ENCODE measurements around the gene LRRC17. TPM values are rescaled to one million over a fixed set of nuclear protein-coding genes. Genes with fewer than 3 reads are reported as not detected.
"Not testable (repeated sequence)": the region's sequence is repeated elsewhere in the genome, so short reads cannot be mapped to it uniquely, and the experiment has no call there.

Gene LRRC17
- total RNA-seq, 2 experiments from 2014 or later, result not detected

DNA sequence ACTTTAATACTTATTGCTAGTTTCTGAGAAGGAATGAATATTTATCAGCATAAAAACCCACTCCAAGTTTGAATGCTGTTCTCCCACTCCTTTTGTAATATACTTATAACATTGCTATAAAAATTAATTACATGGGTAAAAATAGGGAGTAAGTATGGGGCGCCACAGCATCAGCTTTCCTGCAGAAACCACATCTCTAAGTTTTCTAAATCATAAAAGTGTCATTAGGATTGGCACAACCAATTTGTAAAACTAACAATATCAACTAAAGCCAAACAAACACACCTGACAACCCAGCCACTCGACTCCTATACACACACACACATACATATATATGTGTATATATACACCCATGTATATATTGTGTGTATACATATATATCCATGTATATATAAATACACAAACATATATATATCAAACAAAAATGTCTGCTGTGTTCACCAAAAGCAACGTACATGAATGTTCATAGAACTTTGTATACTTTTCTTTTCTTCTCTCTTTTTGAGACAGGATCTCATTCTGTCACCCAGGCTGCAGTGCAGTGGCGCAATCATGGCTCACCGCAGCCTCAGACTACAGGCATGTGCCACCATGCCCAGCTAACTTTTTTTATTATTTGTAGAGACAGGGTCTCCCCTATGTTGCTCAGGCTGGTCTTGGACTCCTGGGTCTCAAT, 14.8 kb upstream of the LRRC17 start:
- H3K27ac ChIP-seq (ENCODE audit: low read depth, low read length, poor library complexity, severe bottlenecking), result no peak overlapping the region
- POLR2A ChIA-PET, result no interaction called here
- H3K4me1 ChIP-seq (ENCODE audit: insufficient read depth, low read length, poor library complexity, severe bottlenecking), result no peaks in the 10 kb centered on the region
- BruUV-seq (replicated peaks), result no TSS peak
- no peaks in the 10 kb centered on the region for H3K36me3 ChIP-seq (ENCODE audit: insufficient read depth, low read length)
- no peaks in the 10 kb centered on the region for H3K9me3 ChIP-seq (ENCODE audit: low read length)
- intact Hi-C loops (cut with micrococcal nuclease; ENCODE audit: unreplicated experiment), result no loop called here
- H4K20me1 ChIP-seq (ENCODE audit: insufficient read depth, low read length), result no peaks in the 10 kb centered on the region
- CTCF ChIA-PET (ENCODE audit: unreplicated experiment), result no interaction called here
- no peak for DNase-seq (ENCODE audit: low spot score)
- no peak overlapping the region for H3K4me3 ChIP-seq (ENCODE audit: low read depth, low read length, poor library complexity, severe bottlenecking)
- TF ChIP-seq EZH2phosphoT487 (IDR thresholded peaks at IDR 0.05; ENCODE audit: borderline replicate concordance, low read depth, low read length), result no peak
- TF ChIP-seq, protein P1, sequence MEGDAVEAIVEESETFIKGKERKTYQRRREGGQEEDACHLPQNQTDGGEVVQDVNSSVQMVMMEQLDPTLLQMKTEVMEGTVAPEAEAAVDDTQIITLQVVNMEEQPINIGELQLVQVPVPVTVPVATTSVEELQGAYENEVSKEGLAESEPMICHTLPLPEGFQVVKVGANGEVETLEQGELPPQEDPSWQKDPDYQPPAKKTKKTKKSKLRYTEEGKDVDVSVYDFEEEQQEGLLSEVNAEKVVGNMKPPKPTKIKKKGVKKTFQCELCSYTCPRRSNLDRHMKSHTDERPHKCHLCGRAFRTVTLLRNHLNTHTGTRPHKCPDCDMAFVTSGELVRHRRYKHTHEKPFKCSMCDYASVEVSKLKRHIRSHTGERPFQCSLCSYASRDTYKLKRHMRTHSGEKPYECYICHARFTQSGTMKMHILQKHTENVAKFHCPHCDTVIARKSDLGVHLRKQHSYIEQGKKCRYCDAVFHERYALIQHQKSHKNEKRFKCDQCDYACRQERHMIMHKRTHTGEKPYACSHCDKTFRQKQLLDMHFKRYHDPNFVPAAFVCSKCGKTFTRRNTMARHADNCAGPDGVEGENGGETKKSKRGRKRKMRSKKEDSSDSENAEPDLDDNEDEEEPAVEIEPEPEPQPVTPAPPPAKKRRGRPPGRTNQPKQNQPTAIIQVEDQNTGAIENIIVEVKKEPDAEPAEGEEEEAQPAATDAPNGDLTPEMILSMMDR (conservative IDR thresholded peaks at IDR 0.05; ENCODE audit: low read length), result no peak
- no peak overlapping the region for H2AFZ ChIP-seq (ENCODE audit: low read length)
- no peaks in the 10 kb centered on the region for H3K79me2 ChIP-seq (ENCODE audit: insufficient read depth, low read depth, low read length)
- no peak overlapping the region for H3K4me2 ChIP-seq (ENCODE audit: low read length)
- H3K9me2 ChIP-seq (ENCODE audit: insufficient read depth, low read length), result no peaks in the 10 kb centered on the region

DNA sequence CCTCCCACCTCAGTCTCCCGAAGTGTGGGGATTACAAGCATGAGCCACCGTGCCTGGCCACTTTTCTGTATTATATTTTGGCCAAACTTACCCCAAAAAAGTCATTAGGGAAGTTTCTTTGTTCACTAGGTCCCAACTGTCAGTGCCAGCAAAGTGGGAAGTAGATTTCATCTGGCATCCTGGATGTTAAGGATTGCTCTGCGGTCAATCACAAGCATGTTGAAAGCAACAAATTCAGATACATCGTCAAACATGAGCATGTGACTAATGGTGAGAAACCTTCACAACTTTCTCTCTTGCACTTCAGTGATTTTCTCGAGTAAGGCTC, 14.3 kb upstream of the LRRC17 start:
- no peak overlapping the region for H3K27ac ChIP-seq (ENCODE audit: low read depth, low read length, poor library complexity, severe bottlenecking)
- H3K9me3 ChIP-seq (ENCODE audit: low read length), result no peaks in the 10 kb centered on the region
- H3K79me2 ChIP-seq (ENCODE audit: insufficient read depth, low read depth, low read length), result no peaks in the 10 kb centered on the region
- H3K4me2 ChIP-seq (ENCODE audit: low read length), result no peak overlapping the region
- no peak for TF ChIP-seq EZH2phosphoT487 (IDR thresholded peaks at IDR 0.05; ENCODE audit: borderline replicate concordance, low read depth, low read length)
- TF ChIP-seq, protein P1 (conservative IDR thresholded peaks at IDR 0.05; ENCODE audit: low read length), result no peak
- ChIA-PET POLR2A (no interaction called here), CTCF (ENCODE audit: unreplicated experiment) (no interaction called here)
- intact Hi-C loops (cut with micrococcal nuclease; ENCODE audit: unreplicated experiment), result no loop called here
- H3K4me3 ChIP-seq (ENCODE audit: low read depth, low read length, poor library complexity, severe bottlenecking), result no peak overlapping the region
- no peak for DNase-seq (ENCODE audit: low spot score)
- no peaks in the 10 kb centered on the region for H3K4me1 ChIP-seq (ENCODE audit: insufficient read depth, low read length, poor library complexity, severe bottlenecking)
- no peaks in the 10 kb centered on the region for H3K36me3 ChIP-seq (ENCODE audit: insufficient read depth, low read length)
- H3K9me2 ChIP-seq (ENCODE audit: insufficient read depth, low read length), result no peaks in the 10 kb centered on the region
- BruUV-seq (replicated peaks), result no TSS peak
- H2AFZ ChIP-seq (ENCODE audit: low read length), result no peak overlapping the region
- no peaks in the 10 kb centered on the region for H4K20me1 ChIP-seq (ENCODE audit: insufficient read depth, low read length)

DNA sequence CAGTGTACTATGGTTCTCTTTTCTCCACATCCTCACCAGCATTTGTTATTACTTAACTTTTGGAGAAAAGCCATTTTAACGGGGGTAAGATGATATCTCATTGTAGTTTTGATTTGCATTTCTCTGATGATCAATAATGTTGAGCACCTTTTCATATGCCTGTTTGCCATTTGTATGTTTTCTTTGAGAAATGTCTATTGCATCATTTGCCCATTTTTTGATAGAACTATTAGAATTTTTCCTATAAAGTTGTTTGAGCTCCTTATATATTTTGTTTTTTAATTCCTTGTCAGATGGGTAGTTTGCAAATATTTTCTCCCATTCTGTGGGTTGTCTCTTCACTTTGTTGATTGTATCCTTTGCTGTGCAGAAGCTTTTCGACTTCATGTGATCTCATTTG, 10.7 kb upstream of the LRRC17 start:
- H3K79me2 ChIP-seq (ENCODE audit: insufficient read depth, low read depth, low read length); intact Hi-C loops (cut with micrococcal nuclease; ENCODE audit: unreplicated experiment); H3K36me3 ChIP-seq (ENCODE audit: insufficient read depth, low read length); H3K4me2 ChIP-seq (ENCODE audit: low read length); H4K20me1 ChIP-seq (ENCODE audit: insufficient read depth, low read length); H2AFZ ChIP-seq (ENCODE audit: low read length); H3K27ac ChIP-seq (ENCODE audit: low read depth, low read length, poor library complexity, severe bottlenecking); H3K4me1 ChIP-seq (ENCODE audit: insufficient read depth, low read length, poor library complexity, severe bottlenecking); H3K9me2 ChIP-seq (ENCODE audit: insufficient read depth, low read length); CTCF ChIA-PET (ENCODE audit: unreplicated experiment); H3K4me3 ChIP-seq (ENCODE audit: low read depth, low read length, poor library complexity, severe bottlenecking); POLR2A ChIA-PET; H3K9me3 ChIP-seq (ENCODE audit: low read length); DNase-seq (ENCODE audit: low spot score); BruUV-seq (replicated peaks): not testable (repeated sequence)

DNA sequence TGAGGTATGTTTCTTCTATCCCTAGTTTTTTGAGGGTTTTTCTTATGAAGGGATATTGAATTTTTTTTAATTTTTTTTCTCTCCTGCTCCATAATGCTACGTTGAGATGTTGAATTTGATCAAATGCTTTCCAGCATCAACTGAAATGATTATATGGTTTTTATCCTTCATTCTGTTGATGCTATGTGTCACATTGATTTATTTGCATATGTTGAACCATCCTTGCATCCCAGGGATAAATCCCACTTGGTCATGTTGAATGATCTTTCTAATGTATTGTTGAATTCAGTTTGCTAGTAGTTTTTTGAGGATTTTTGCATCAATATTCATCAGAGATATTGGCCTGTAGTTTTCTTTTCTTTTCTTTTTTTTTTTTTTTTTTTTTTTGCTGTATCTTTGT, 9.2 kb upstream of the LRRC17 start:
- DNase-seq (ENCODE audit: low spot score); H2AFZ ChIP-seq (ENCODE audit: low read length); H3K9me3 ChIP-seq (ENCODE audit: low read length); H3K36me3 ChIP-seq (ENCODE audit: insufficient read depth, low read length); H3K79me2 ChIP-seq (ENCODE audit: insufficient read depth, low read depth, low read length); POLR2A ChIA-PET; intact Hi-C loops (cut with micrococcal nuclease; ENCODE audit: unreplicated experiment); H3K4me1 ChIP-seq (ENCODE audit: insufficient read depth, low read length, poor library complexity, severe bottlenecking); BruUV-seq (replicated peaks); H3K4me2 ChIP-seq (ENCODE audit: low read length); CTCF ChIA-PET (ENCODE audit: unreplicated experiment); H3K27ac ChIP-seq (ENCODE audit: low read depth, low read length, poor library complexity, severe bottlenecking); H4K20me1 ChIP-seq (ENCODE audit: insufficient read depth, low read length); H3K9me2 ChIP-seq (ENCODE audit: insufficient read depth, low read length); H3K4me3 ChIP-seq (ENCODE audit: low read depth, low read length, poor library complexity, severe bottlenecking): not testable (repeated sequence)

Data from OCI-LY7 (cell line).